Transverse colon (tissue), 3 donors: ENCODE results near the gene SEPSECS.

Source experiments
- CTCF ChIP-seq, 5 experiments: fragments of 200-600 bp in 3 of 5; fragments of 450-650 bp in 2 of 5; sonication (generic) in 3 of 5; IDR thresholded peaks; 1 replicate in 2 of 5; 2 replicates in 3 of 5; pipeline ENCODE4 v1.5.1; 2016 to 2017; ENCODE audit warnings: antibody characterized with exemption in 5 of 5, inconsistent platforms in 3 of 5, mild to moderate bottlenecking in 2 of 5, moderate library complexity in 1 of 5
- EP300 ChIP-seq: sonication (generic); formaldehyde crosslinking; IDR thresholded peaks from one replicate; pipeline ENCODE4 v1.6.1; 2017; ENCODE audit warnings: antibody characterized with exemption, low read depth
- POLR2A ChIP-seq: fragments of 450-650 bp; IDR thresholded peaks from one replicate; pipeline ENCODE4 v1.6.1; 2016; ENCODE audit warnings: antibody characterized with exemption, mild to moderate bottlenecking, moderate library complexity

GRCh38 chr4:25096981-25097443 is 63.2 kb downstream of the SEPSECS start:
- TF ChIP-seq CTCF (IDR thresholded peaks at IDR 0.05) (no peak), EP300 (no peak), POLR2A (no peak)
